PC-3 (cell line): Measurements from ENCODE around the gene MARK3. TPM values are rescaled to one million over a fixed set of nuclear protein-coding genes. Genes with fewer than 3 reads are reported as not detected.

Experiments
- ATAC-seq: fragments of 200-7000 bp; cut with Tn5 transposase; 2 replicates; pipeline ENCODE4 v1.9.1; 2020; ENCODE audit warnings: mild to moderate bottlenecking, moderate library complexity
- BruUV-seq: library from RNA; stranded (reverse); fragments of 400-500 nt; replicated peaks from 2 replicates; lab custom pipeline; 2021; lab: Mats Ljungman, UMichigan
- CTCF ChIA-PET: fragments of 300-600 bp; sonication (Branson Sonifier 250); formaldehyde crosslinking; loops from one replicate; lab custom pipeline; 2022; ENCODE audit warnings: antibody characterized with exemption; lab: Charles Lee
- POLR2A ChIA-PET: fragments of 300-600 bp; sonication (Branson Sonifier 250); formaldehyde crosslinking; loops from one replicate; lab custom pipeline; 2022; ENCODE audit warnings: antibody characterized with exemption; ENCODE audit not compliant: unreplicated experiment; lab: Charles Lee
- DNase-seq: peaks from one replicate; pipeline ENCODE4 v3.0.0-alpha.2; 2015
- H2AFZ ChIP-seq: fragments of 300-600 bp; sonication (generic); 2 replicates; pipeline ENCODE4 v1.6.0; 2016; ENCODE audit warnings: antibody characterized with exemption, low read length
- H3F3A ChIP-seq: fragments of 300-600 bp; sonication (generic); one replicate; pipeline ENCODE4 v1.6.0; 2017; ENCODE audit warnings: antibody characterized with exemption, low read length, control low read depth, mild to moderate bottlenecking; ENCODE audit not compliant: unreplicated experiment
- H3K27ac ChIP-seq: fragments of 300-600 bp; sonication (generic); 2 replicates; pipeline ENCODE4 v1.5.1; 2016; ENCODE audit warnings: mild to moderate bottlenecking, low read length
- H3K27me3 ChIP-seq: fragments of 300-600 bp; sonication (generic); 2 replicates; pipeline ENCODE4 v1.6.1; 2016; ENCODE audit warnings: low read length, mixed read lengths
- H3K36me3 ChIP-seq: fragments of 300-600 bp; sonication (generic); 2 replicates; pipeline ENCODE4 v1.6.1; 2016; ENCODE audit warnings: low read depth, mixed run types, low read length, mixed read lengths
- H3K4me1 ChIP-seq: fragments of 300-600 bp; sonication (generic); 2 replicates; pipeline ENCODE4 v1.5.1; 2016; ENCODE audit warnings: low read length; ENCODE audit not compliant: insufficient read depth
- H3K4me2 ChIP-seq: fragments of 300-600 bp; sonication (generic); 2 replicates; pipeline ENCODE4 v1.6.0; 2016; ENCODE audit warnings: low read length
- H3K4me3 ChIP-seq: fragments of 300-600 bp; sonication (generic); 2 replicates; pipeline ENCODE4 v1.5.1; 2016; ENCODE audit warnings: mild to moderate bottlenecking, low read length, mixed read lengths
- H3K79me2 ChIP-seq: fragments of 300-600 bp; sonication (generic); 2 replicates; pipeline ENCODE4 v1.6.1; 2017; ENCODE audit warnings: low read length, mixed read lengths
- H3K9ac ChIP-seq: fragments of 300-600 bp; sonication (generic); 2 replicates; pipeline ENCODE4 v1.6.0; 2016; ENCODE audit warnings: mild to moderate bottlenecking, low read length
- H3K9me2 ChIP-seq: fragments of 300-600 bp; sonication (generic); replicated peaks from 2 replicates; pipeline ENCODE4 v1.6.1; 2016; ENCODE audit warnings: mixed run types, low read length, mixed read lengths
- H3K9me3 ChIP-seq: fragments of 300-600 bp; sonication (generic); 2 replicates; pipeline ENCODE4 v1.6.1; 2016; ENCODE audit warnings: low read length, mixed read lengths
- H4K20me1 ChIP-seq: fragments of 300-600 bp; sonication (generic); 2 replicates; pipeline ENCODE4 v1.6.1; 2016; ENCODE audit warnings: low read length, mixed read lengths
- EZH2 ChIP-seq: fragments of 300-600 bp; sonication (generic); IDR thresholded peaks from one replicate; pipeline ENCODE4 v1.6.1; 2017; ENCODE audit warnings: antibody characterized with exemption, mild to moderate bottlenecking, low read length; ENCODE audit not compliant: unreplicated experiment
- EZH2phosphoT487 ChIP-seq: fragments of 300-600 bp; sonication (generic); IDR thresholded peaks from 2 replicates; pipeline ENCODE4 v1.6.1; 2018; ENCODE audit warnings: mild to moderate bottlenecking, antibody characterized with exemption, low read length, borderline replicate concordance
- intact Hi-C: fragments of 100-400 bp; cut with micrococcal nuclease; formaldehyde crosslinking; loops from 2 replicates; pipeline ENCODE4 v1.9.0; 2023
- total RNA-seq: library from RNA; depleted of rRNA; stranded (reverse); fragments of >200 nt; gene quantifications from 2 replicates; pipeline ENCODE4 v1.2.3, GENCODE V29; 2014
- TF ChIP-seq, protein P1 (sequence below): fragments of 300-600 bp; sonication (generic); conservative IDR thresholded peaks from 2 replicates; pipeline ENCODE4 v1.5.1; 2017; ENCODE audit warnings: antibody characterized with exemption, low read depth, mild to moderate bottlenecking, low read length

The MARK3 gene
- total RNA-seq, 1 experiment from 2014 or later: 69.9 TPM

DNA sequence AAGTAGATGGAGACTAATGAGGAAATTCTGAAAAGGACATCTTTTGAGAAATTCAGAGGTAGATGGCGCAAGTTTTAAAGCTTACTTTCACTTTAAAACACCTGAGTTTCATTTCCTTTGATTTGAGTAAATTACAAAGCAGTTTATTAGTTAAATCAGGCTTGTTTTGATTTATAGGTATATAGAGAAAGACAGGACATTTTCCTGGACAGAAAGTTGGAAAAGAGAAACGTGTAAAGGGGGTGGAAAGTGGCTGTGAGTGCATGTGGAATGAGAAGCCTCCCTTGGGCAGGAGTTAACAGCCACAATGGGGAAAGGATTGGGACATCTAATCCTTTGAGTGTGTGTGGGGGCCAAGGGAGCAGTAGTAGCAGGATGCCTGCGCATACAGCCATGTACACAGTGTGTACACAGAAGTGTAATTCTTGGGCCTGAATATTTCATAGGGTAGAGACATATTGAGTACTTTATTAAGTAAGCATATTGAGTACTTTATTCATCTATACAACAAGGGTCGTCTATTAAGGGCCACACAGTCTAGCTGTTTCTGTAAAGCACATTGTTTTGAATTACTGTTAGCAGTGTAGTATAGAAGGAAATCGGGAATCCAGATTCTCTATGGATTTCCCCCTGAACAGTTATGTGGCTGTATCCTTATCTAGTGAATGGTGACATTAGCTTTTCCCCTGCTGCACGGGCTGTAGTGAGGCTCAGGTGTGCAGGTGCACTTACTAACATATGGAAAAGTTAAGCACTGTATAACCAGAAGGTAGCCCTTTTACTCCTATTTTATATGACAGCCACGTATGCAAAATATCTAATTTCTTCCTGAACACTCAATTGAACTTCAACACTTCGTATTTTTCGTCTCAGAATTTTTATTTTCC is 19.1 kb downstream of the MARK3 start:
- no peak for ATAC-seq
- Histone ChIP-seq H3K27me3 (no peaks in the 10 kb centered on the region), H3K36me3 (peaks cover 3% of the 10 kb centered on the region; the same call in 1 of the 2 replicates), H3F3A (no peaks in the 10 kb centered on the region), H3K9ac (no peak overlapping the region), H3K9me3 (no peaks in the 10 kb centered on the region), H3K9me2 (no peaks in the 10 kb centered on the region), H3K27ac (no peak overlapping the region), H3K79me2 (peaks cover 91% of the 10 kb centered on the region), H3K4me3 (no peak overlapping the region), H3K4me1 (peaks cover 18% of the 10 kb centered on the region), H2AFZ (no peak overlapping the region), H4K20me1 (peaks cover 41% of the 10 kb centered on the region), H3K4me2 (no peak overlapping the region)
- no TSS peak for BruUV-seq
- CTCF ChIA-PET: no interaction called here
- TF ChIP-seq, protein P1, sequence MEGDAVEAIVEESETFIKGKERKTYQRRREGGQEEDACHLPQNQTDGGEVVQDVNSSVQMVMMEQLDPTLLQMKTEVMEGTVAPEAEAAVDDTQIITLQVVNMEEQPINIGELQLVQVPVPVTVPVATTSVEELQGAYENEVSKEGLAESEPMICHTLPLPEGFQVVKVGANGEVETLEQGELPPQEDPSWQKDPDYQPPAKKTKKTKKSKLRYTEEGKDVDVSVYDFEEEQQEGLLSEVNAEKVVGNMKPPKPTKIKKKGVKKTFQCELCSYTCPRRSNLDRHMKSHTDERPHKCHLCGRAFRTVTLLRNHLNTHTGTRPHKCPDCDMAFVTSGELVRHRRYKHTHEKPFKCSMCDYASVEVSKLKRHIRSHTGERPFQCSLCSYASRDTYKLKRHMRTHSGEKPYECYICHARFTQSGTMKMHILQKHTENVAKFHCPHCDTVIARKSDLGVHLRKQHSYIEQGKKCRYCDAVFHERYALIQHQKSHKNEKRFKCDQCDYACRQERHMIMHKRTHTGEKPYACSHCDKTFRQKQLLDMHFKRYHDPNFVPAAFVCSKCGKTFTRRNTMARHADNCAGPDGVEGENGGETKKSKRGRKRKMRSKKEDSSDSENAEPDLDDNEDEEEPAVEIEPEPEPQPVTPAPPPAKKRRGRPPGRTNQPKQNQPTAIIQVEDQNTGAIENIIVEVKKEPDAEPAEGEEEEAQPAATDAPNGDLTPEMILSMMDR: no peak
- no peak for TF ChIP-seq EZH2phosphoT487
- TF ChIP-seq EZH2: no peak
- POLR2A ChIA-PET: no interaction called here
- intact Hi-C loops: no loop called here
- no peak for DNase-seq

DNA sequence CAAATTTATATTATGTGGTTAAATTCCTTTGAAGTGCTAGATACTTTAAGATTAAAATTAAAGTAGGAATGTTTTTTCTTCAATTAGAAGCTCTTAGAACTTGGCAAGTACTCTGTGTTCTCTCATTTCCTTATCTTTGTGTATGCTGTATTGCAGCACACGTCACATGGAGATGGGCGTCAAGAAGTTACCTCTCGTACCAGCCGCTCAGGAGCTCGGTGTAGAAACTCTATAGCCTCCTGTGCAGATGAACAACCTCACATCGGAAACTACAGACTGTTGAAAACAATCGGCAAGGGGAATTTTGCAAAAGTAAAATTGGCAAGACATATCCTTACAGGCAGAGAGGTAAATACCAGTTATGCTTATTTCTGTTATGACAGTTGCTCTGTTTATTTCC is 19.7 kb downstream of the MARK3 start:
- Histone ChIP-seq H3K27ac (no peak overlapping the region), H3K4me1 (peaks cover 18% of the 10 kb centered on the region), H3K9me3 (no peaks in the 10 kb centered on the region), H4K20me1 (peaks cover 45% of the 10 kb centered on the region), H3K4me3 (no peak overlapping the region), H3K9me2 (no peaks in the 10 kb centered on the region), H3K9ac (no peak overlapping the region), H2AFZ (no peak overlapping the region), H3K27me3 (no peaks in the 10 kb centered on the region), H3F3A (no peaks in the 10 kb centered on the region), H3K36me3 (peaks cover 8% of the 10 kb centered on the region; the same call in 1 of the 2 replicates), H3K4me2 (no peak overlapping the region), H3K79me2 (peaks cover 91% of the 10 kb centered on the region)
- intact Hi-C loops: no loop called here
- DNase-seq: no peak
- ChIA-PET POLR2A (interaction anchor here (0.6 kb wide), 1 partner anchor 11 kb away, joined by 4 read pairs; no protein-coding TSS in a partner anchor), CTCF (no interaction called here)
- no peak for ATAC-seq
- BruUV-seq: no TSS peak
- no peak for TF ChIP-seq EZH2phosphoT487
- TF ChIP-seq EZH2: no peak
- TF ChIP-seq, protein P1: no peak
